ENCODE measurements around the gene CCT6B.

- no peak for TF ChIP-seq POLR2AphosphoS5 (IDR thresholded peaks at IDR 0.05; ENCODE audit: low read depth, low read length)
- no peak for TF ChIP-seq POLR2A (IDR thresholded peaks at IDR 0.05; ENCODE audit: low read depth, low read length)
- no peak for TF ChIP-seq TAF1 (IDR thresholded peaks at IDR 0.05; ENCODE audit: borderline replicate concordance, low read depth, low read length)
Observed at GRCh38 chr17:34990921-34991365, 29.7 kb upstream of the CCT6B start.
